GM12801 (cell line): ENCODE results near the gene CASP12.

Source experiments
- TF ChIP-seq, protein P1 (sequence below): IDR thresholded peaks from one replicate; pipeline ENCODE4 v1.5.1; 2011; ENCODE audit warnings: control low read depth; ENCODE audit not compliant: insufficient read length; ENCODE audit errors: extremely low read depth

The CASP12 gene

DNA sequence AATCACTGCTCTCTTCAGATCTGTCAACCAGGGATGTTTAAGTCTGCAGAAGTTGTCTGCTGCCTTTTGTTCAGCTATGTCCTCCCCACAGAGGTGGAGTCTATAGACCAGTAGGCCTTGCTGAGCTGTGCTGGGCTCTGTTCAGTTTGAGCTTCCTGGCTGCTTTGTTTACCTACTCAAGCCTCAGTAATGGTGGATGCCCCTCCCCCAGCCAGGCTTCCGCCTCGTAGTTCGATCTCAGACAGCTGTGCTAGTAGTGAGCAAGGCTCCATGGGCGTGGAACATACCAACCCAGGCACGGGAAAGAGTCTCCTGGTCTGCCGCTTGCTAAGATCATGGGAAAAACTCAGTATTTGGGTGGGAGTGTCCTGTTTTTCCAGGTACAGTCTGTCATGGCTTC, 27.6 kb upstream of the CASP12 start:
- TF ChIP-seq, protein P1, sequence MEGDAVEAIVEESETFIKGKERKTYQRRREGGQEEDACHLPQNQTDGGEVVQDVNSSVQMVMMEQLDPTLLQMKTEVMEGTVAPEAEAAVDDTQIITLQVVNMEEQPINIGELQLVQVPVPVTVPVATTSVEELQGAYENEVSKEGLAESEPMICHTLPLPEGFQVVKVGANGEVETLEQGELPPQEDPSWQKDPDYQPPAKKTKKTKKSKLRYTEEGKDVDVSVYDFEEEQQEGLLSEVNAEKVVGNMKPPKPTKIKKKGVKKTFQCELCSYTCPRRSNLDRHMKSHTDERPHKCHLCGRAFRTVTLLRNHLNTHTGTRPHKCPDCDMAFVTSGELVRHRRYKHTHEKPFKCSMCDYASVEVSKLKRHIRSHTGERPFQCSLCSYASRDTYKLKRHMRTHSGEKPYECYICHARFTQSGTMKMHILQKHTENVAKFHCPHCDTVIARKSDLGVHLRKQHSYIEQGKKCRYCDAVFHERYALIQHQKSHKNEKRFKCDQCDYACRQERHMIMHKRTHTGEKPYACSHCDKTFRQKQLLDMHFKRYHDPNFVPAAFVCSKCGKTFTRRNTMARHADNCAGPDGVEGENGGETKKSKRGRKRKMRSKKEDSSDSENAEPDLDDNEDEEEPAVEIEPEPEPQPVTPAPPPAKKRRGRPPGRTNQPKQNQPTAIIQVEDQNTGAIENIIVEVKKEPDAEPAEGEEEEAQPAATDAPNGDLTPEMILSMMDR: no peak

DNA sequence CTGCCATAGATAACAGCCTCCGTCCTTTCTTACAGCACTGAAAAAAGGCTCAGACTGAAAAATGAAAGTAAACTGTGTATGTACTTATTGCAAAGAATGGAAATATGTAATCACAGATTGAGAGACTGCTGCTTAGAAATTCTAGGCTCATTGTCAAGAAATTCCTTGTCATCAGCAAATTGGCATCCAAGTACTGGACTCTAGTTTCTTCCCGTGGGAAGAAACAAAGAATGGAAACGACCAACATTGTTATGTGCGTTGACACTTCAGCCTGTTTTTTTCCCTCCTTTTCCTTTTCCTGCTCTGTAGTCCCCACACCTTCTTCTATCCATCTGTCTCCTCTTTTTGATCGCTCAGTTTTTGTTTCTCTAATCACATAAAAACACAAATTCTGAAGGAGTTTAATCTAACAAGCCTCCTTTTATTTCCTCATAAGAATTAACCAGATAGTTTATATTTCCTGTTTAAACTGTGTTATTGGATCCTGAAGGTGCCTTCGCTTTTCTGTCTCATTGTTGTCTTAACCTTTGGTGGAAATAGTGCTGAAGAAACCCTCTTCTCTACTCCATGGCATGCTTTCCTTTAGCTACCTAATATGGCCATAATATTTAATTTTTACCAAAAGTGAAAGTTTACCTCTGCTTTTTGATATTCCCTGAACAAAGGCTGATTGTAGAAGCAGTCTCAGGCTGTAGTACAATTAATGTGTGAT, 20.0 kb upstream of the CASP12 start:
- TF ChIP-seq, protein P1: no peak

DNA sequence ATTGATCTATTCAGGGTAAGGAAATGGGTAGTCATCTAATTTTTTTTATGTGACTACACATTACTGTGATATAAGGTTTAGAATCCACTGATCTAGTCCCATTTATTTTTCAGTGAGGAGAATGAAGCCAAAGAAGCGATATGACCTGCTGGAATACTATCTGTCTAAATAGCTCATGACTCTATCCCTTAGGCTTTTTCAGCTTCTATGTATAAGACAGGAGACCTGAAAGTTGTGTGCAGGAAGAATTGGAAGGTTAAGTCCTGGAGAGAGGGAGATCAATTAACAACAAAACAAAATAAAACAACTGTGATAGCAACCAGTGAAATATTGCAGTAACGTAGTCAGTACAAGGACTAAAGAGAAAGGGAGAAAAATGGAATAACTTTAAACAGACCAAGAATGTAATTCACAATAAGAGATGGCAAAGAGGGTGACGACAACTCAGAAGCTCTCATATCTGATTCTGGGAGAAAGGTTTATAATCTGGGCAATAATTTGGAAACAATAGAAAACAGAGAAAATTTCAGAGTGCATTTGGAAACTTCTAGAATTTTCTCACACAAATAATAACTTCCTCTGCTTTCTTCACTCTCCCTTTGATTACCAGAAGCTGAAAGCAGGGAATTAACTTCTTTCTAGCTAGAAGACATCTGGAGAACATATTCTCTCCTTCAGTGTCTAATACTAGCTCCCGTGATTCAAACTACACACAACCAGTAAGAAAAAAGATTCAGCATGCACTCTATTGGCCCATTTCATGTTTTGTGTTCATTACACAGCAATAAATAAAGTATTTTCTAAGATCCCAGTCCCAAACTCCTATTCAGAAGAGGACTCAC, 19.2 kb upstream of the CASP12 start:
- TF ChIP-seq, protein P1: no peak

DNA sequence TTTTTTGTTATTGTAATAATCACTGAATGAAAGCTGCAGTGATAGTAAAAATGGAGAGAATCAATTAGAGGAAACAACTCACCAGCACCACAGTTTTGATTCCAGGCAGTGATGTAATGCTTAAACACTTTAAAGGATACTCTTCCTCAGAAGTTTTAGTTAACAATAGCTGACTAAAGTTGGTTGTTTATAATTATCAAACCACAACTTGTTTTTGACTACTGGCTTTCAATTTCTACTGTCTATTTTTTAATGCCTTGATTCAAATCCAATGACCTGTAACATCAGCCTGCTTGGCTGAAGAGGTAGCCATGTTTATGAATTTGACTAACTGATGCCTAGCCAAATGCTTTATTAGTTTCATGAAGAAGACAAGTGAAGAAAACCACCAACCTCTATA, 18.2 kb upstream of the CASP12 start:
- TF ChIP-seq, protein P1: no peak

DNA sequence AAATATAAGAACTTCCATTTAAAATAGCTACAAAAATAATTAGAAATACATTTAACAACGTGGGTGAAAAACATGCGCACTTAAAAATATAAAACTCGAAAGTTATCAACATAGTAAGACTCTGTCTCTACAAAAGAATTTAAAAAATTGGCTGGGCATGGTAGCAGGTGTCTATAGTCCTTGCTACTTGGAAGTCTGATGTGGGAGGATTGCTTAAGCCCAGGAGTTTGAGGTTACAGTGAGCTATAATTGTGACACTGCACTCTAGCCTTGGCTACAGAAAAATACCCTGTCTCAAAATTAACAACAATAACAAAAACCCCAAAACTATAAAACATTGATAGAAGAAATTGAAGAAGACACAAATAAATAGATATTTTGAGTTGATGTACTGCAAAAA, 13.8 kb upstream of the CASP12 start:
- TF ChIP-seq, protein P1: no peak

DNA sequence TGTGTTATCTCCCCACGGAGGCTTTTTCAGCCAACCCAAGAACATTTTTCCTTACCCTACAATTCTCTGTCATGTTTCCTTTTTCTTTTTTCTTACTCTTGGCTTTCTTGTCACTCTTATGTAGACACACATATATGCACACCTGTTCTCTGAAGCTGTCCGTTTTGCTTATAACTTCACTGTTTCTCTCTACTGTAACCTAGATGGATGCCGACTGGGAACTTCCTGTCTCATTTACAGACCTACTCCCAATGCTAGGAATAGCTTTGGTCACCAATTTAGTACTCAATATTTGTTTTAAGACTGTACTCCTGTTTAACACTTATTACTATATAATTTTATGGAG, 9.9 kb upstream of the CASP12 start:
- TF ChIP-seq, protein P1: no peak

DNA sequence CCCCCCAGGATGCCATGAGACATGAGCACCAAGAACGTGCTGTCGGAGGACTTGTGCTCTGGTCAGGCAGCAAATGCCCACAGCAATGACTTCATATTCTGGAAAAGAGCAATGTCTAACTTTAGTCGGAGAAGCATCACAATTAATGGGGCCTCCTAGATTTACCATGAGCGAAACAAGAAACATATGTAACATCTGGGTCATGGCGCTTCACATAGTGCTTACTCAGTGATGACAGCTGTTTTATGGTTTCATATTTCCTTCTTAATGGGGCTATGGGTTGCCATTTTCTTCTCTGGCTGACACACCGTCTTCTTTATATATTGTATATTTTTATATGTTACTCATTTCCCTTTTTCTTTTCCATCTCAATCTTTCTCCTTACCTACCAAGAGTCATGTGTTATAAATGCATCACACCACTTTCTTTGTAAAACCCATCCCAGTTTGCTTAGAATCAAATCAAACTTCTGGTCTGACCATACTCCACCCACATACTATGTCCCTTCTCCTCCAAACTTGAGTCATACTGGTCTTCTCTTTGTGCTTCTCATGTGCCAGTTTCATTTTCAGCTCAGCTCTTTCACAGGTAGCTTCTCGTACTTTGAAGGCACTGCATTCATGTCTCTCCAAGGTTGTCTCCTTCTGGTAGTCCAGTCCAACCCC, 9.4 kb upstream of the CASP12 start:
- TF ChIP-seq, protein P1: no peak
